Measurements from ENCODE around the gene POC1A.
"Not testable (repeated sequence)": the region's sequence is repeated elsewhere in the genome, so short reads cannot be mapped to it uniquely, and the experiment has no call there.

POC1A gene

GRCh38 chr3:52183786-52184445 is 29.7 kb upstream of the POC1A start:
- no peak for DNase-seq (ENCODE audit: low spot score)

- no peak for DNase-seq (ENCODE audit: low spot score)
Measured at GRCh38 chr3:52182691-52183090, 28.5 kb upstream of the POC1A start.

- DNase-seq (ENCODE audit: low spot score), result no peak
Measured at GRCh38 chr3:52182196-52182595, 28.0 kb upstream of the POC1A start.

GRCh38 chr3:52181543-52181942 is 27.3 kb upstream of the POC1A start:
- no peak for DNase-seq (ENCODE audit: low spot score)

GRCh38 chr3:52178537-52178936 is 24.3 kb upstream of the POC1A start:
- no peak for DNase-seq (ENCODE audit: low spot score)

- not testable (repeated sequence) for DNase-seq (ENCODE audit: low spot score)
Measured at GRCh38 chr3:52178126-52178525, 23.9 kb upstream of the POC1A start.

- no peak for DNase-seq (ENCODE audit: low spot score)
Measured at GRCh38 chr3:52177701-52178042, 23.4 kb upstream of the POC1A start.

- no peak for DNase-seq (ENCODE audit: low spot score)
Measured at GRCh38 chr3:52176951-52177700, 22.9 kb upstream of the POC1A start.

- DNase-seq (ENCODE audit: low spot score), result no peak
Measured at GRCh38 chr3:52176180-52176752, 22.0 kb upstream of the POC1A start.

GRCh38 chr3:52175416-52176179 is 21.4 kb upstream of the POC1A start:
- no peak for DNase-seq (ENCODE audit: low spot score)

- no peak for DNase-seq (ENCODE audit: low spot score)
Measured at GRCh38 chr3:52174896-52175295, 20.7 kb upstream of the POC1A start.

GRCh38 chr3:52173101-52173500 is 18.9 kb upstream of the POC1A start:
- DNase-seq (ENCODE audit: low spot score), result no peak

GRCh38 chr3:52172262-52172757 is 18.1 kb upstream of the POC1A start:
- no peak for DNase-seq (ENCODE audit: low spot score)

- DNase-seq (ENCODE audit: low spot score), result no peak
Measured at GRCh38 chr3:52171514-52172261, 17.5 kb upstream of the POC1A start.

GRCh38 chr3:52170217-52170616 is 16.0 kb upstream of the POC1A start:
- DNase-seq (ENCODE audit: low spot score), result not testable (repeated sequence)

- no peak for DNase-seq (ENCODE audit: low spot score)
Measured at GRCh38 chr3:52167240-52167639, 13.0 kb upstream of the POC1A start.

GRCh38 chr3:52162250-52162872 is 8.1 kb upstream of the POC1A start:
- DNase-seq (ENCODE audit: low spot score), result no peak

- DNase-seq (ENCODE audit: low spot score), result no peak
Measured at GRCh38 chr3:52159503-52159902, 5.3 kb upstream of the POC1A start.

- DNase-seq (ENCODE audit: low spot score), result no peak
Measured at GRCh38 chr3:52155912-52156311, 1.7 kb upstream of the POC1A start.

GRCh38 chr3:52153389-52154096 is 680 bp downstream of the POC1A start:
- peak; percentile 19 for DNase-seq (ENCODE audit: low spot score)

GRCh38 chr3:52151991-52152390 is 2.2 kb downstream of the POC1A start:
- DNase-seq (ENCODE audit: low spot score), result not testable (repeated sequence)
